Occipital lobe (tissue), 2 donors: ENCODE measurements around the gene MRPL20. TPM values are rescaled to one million over a fixed set of nuclear protein-coding genes. Genes with fewer than 3 reads are reported as not detected.
"Not testable (repeated sequence)": the region's sequence is repeated elsewhere in the genome, so short reads cannot be mapped to it uniquely, and the experiment has no call there.

Experiments used
- DNase-seq: peaks from one replicate; lab custom pipeline; 2025; lab: John Stamatoyannopoulos, UW
- total RNA-seq: library from RNA; depleted of rRNA; stranded (reverse); fragments of >200 nt; gene quantifications from one replicate; pipeline ENCODE4 v1.2.3, GENCODE V29; 2014

The MRPL20 gene
- 50.4 TPM for total RNA-seq

DNA sequence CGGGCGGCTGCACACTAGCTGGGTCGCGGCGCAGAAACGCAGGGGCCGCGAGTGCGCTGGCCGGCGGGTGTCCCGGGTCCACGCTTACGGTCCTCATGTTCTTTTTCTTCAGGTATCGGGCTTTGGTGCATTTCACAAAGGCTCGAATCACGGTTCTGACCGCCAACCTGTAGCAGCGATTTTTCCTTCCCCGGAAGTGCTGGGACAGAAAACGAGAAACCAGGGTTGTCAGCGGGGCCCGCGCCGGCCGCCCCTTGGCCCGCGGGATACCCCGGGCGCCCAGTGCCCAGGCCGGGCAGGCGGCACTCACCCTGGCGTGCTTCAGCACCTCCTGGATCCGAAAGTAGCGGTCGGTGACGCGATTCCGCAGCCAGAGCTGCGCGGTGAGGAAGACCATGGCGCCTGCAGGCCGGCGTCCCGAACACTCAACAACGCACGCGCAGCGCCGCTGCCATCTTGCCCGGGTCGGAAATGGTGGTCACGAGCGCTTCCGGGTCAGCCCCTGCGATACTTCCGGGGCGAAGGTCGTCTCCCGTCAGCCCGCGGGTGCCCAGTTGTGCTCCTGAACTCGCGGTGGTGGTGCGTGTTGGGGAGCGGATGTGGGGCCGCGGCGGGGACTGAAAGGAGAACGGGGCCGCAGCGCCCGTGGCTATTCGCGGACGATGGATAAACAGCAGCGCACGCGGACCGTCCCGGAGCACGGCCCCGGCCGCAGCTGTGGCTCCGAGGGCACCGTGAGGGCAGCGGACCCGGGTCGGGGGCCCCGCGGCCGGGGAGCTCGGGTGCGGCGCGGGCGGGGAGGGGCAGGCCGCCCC is at the start of gene MRPL20:
TSS of gene MRPL20 (minus strand) at position 473 of the 815 bp plus-strand sequence. CDS start at position 397, 76 bp downstream.
- DNase-seq = peak; percentile 84

DNA sequence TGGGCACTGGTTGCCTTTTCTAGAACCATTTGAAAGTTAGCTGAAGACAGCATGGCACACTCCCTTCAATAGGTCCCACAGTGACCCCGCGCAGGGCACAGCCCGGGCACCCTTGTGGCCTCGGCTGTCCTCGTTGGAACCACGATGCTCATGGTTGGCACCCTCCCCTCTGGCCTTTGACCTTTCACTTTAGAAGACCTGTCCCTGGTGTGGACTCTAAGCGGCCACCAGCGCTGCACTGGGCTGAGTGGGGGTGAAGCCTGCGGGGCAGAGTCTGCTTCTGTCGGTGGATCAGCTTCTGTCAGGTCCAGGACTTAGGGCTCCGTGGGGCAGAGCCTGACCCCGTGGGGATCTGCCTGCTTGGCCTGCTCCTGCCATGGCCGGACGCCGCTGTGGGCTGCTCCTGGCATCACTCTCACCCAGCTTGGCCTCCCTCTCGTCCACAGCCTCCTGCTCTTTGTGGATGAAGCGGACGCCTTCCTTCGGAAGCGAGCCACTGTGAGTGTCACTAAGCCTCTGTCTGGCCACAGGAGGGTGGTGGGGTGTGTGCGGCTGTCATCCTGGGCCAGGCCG is 49.7 kb upstream of the MRPL20 start:
- not testable (repeated sequence) for DNase-seq

DNA sequence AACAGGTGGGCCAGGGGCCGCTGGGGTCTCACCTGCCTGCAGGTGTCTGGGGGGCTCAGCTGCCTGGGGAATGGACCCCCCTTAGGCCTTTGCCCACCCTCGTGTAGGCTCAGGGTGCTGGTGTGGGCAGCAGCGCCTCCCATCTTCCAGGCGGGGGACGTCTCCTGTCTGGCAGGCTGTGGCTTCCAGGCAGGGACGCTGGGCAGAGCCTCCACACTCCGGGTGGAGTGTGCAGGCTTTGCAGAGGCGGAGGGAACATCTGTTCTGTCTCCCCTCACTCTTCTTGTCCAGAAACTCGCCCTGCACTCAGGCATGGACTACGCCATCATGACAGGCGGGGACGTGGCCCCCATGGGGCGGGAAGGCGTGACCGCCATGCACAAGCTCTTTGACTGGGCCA is 48.8 kb upstream of the MRPL20 start:
- not testable (repeated sequence) for DNase-seq

DNA sequence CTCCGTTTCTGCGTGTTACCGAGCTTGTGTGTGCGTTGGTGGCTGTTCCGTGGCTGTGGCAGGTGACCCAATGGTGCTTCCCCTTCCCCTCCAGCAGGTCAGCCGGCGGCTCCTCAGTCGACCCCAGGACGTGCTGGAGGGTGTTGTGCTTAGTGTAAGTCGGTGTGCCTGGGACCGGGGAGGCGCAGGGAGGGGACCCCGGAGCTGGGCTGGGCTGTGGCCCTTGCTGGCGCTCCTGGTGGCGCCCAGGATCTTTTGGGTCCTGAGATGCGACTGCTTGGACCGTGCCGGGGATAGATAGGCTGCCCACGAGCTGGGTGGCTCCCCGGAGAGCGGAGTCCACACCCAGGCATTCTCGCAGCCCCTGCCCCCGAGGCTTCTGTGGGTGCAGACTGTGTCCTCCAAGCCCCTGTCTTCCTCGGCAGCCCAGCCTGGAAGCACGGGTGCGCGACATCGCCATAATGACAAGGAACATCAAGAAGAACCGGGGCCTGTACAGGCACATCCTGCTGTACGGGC is 48.3 kb upstream of the MRPL20 start:
- DNase-seq = no peak

DNA sequence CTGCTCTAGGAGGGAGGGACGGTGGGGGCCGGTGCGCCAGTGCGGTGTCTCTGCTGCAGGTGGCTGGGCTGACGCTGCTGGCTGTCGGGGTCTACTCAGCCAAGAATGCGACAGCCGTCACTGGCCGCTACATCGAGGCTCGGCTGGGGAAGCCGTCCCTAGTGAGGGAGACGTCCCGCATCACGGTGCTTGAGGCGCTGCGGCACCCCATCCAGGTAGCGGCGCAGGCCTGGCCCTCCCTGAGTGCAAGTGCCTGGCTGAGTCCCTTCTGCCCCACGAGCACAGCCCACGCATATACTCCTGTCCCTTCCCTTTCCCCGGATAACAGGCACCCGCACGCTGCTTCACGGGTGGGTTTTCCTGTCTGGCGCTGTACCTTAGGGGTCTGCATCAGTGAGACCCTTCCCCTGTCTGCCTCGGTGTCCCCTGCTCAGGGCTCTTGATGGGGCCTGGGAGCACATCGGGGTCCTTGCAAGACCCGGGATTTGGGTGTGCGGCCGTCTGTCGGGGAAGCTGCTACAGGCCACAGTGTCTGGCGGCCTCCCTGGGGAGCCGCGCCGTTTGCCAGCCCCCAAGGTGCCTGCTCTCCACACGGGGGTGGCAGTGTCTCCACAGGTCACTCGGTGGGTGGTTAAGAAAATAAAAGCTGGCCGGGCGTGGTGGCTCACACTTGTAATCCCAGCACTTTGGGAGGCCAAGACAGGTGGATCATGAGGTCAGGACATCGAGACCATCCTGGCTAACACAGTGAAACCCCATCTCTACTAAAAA is 47.4 kb upstream of the MRPL20 start:
- not testable (repeated sequence) for DNase-seq

DNA sequence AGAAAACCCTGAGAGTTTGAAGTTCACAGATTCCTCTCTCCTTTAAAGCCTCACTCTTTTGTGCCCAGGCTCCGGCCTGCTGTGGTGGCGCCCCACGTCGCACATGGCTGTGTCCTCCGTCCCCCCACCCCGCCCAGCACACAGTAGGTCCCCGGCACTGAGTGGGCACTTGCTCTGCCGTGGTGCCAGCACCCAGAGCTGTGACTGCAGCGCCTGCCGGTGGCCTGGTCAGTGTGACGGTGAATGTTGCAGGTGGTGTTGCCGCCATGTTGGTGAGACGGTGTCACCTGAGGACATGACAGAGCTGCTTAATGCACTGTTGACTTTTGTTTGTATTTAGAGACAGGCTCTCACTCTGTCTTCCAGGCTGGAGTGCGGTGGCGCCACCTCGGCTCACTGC is 45.8 kb upstream of the MRPL20 start:
- DNase-seq = no peak

DNA sequence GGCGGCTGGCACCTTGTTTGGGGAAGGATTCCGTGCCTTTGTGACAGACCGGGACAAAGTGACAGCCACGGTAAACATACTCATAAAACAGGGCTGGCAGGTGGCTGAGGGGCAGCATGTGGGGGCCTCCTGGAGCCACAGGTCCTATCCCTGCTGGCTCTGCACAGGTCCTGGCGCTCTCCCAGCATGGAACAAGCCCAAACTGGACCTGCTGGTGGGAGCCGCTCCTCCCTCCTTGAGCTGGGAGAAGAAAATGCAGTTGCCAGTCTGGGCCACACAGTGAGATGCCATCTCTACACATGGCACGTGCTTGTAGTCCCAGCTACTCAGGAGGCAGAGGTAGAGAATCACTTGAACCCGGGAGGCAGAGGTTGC is 45.3 kb upstream of the MRPL20 start:
- not testable (repeated sequence) for DNase-seq

DNA sequence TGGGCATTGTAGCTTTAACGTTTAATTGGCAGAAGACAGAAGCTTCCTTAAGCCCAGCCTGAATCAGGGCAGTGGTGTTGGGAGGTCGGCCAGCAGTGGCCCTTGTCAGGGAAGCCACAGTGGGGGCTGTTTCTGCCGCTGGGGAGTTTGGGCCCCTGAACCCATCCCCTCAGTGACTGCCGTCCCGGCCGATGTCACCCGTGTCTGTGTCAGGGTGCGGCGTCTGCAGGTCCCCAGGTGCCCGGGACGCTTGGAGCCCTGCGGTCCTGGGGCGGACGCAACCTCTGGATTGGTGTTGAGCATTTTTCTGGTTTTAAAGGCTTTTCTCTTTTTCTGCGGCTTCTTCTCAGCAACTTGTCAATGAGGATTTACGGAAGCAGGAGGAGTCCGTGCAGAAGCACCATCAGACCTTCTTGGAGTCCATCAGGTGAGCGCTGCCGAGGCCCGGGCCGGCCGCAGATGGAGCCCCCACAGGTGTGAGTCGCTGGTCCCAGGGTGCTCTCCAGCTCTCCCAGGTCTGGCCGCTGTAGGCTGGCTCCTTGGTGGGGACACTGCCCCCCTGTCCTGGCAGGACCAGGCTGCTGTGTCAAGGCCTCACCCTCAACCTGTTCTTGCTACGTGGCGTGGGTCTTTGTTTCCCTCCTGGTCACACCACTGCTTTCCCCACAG is 44.7 kb upstream of the MRPL20 start:
- no peak for DNase-seq

DNA sequence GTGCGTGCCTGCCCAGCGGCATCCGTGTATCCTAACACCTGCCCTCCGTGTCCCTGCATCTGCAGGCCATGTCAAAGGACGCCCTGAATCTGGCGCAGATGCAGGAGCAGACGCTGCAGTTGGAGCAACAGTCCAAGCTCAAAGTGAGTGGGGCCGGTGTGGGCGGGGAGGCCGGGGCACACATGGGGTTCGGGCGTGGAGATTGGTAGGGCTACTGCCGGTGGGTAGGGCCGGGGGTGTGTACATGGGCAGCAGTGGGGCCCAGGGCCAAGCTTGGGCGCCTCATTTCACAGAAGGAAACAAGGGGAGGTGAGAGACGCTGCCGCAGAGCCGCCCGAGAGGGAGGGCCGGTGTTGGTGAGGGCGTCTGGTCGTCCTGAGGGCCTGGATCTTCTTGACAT is 43.5 kb upstream of the MRPL20 start:
- DNase-seq = not testable (repeated sequence)

DNA sequence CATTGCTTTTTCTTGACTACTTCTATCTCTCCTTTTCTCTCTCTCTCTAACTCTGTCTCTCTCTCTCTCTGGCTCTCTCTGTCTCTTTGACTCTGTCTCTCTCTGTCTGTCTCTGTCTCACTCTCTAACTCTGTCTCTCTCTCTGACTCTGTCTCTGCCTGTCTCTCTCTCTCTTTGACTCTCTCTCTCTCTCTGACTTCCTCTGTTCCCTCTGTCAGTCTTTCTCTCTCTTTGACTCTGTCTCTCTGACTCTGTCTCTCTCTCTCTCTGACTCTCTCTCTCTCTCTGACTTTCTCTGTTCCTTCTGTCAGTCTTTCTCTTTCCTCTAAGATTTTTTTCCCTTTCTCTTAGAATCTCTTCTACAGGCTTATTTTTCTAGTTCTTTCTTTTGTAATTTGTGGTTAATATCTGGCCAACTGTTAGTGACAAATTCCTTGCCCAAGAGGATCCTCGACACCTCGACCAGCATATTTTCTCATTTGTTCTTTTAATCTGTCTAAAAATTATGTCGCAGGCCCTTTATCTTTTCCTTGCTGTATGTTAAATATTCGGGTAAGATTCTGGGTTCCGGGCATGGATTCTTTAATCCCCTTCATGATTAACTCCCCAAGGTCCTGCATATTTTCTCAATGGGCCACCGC is 42.1 kb upstream of the MRPL20 start, which contains the start of gene ATAD3C:
TSS of gene ATAD3C (plus strand) at position 591 of the 641 bp plus-strand sequence. CDS start 995 bp downstream, outside the sequence.
- DNase-seq = no peak

DNA sequence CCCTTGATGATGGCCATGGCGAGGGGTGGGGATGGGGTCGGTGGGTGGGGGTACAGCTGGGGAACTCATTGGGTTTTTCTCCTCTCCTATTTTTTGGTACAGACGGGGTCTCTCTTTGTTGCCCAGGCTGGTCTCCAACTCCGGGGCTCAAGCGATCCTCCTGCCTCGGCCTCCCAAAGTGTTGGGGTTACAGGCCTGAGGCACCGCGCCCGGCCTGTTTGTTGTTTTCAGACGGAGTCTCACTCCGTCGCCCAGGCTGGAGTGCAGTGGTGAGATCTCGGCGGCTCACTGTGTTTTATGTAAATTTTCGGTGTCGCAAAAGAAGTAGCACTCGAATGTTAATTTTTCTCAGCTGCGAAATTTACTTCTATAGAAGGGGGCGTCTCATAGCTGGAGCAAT is 39.5 kb upstream of the MRPL20 start:
- not testable (repeated sequence) for DNase-seq

DNA sequence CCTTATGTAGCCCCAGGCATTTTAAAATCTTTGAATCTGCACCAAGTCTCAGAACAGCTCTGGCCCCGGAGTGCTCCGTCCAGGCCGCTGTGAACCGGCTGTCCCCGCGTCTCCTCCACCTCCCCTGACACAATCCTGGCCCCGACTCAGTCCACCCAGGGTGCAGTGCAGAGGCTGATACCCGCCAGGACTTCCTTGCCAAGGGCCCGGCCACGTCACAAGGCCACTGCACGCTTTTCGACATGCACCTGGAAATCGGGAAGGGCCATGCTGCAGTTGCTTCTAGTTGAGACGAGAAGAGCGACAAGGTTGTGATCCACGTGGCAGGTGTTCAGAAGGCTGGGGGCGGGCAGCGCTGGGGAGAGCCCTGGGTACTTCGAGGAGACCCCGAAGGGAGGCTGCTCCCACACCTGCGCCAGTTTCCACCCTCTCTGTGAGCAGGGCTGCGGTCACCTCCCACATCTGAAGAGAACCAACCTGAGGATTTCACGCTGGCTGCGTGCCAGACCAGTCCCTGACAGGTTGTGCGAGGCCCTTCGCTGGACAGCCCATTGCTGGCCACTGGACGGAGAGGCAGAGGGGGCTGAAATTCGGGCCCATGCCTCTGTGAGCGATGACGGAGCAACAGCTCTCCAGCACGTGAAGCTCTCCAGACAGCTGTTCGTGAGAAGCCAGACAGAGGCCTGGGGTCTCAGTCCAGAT is 35.1 kb upstream of the MRPL20 start:
- no peak for DNase-seq

DNA sequence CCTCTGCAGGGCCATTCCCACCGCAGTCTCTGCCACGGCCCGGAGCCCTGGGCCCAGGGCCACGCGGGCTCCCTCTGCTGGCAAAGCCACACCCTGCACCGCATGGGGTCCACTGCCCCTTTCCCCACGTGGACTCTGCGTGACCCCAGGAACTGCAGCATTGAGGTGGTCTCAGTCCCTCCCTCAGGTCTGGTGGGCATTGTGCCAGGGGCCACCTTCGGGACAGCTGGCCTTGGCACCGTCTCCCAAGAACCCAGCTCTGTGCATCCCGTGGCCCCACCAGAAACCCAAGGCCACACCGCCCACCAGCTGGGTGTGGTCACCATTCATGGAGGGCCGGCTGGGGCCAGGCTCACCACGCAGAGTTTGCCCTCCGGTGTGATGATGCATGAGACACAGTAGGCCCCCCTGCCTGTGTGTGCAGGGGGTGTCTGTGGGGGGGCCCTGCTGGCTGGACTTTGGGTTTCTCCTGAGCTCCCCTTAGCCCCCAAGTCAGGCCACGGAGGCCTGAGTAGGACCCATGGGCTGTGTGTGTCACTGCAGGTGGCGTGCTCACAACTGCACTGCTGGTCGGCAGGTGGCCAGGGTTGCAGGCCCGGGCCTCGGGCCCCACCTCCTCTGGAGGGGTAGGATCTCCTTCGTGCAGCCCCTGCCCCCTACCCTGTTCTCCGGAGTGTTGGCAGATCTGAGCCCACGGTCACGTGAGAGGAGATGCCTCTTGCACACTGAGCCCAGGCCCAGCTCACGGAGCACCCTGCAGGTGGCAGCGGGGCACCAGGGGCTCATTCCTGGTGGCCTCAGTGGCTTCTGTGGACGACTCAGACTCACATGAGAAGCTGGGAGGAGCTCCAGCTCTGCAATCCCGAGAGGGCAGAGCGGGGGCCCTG is 34.2 kb upstream of the MRPL20 start:
- no peak for DNase-seq

DNA sequence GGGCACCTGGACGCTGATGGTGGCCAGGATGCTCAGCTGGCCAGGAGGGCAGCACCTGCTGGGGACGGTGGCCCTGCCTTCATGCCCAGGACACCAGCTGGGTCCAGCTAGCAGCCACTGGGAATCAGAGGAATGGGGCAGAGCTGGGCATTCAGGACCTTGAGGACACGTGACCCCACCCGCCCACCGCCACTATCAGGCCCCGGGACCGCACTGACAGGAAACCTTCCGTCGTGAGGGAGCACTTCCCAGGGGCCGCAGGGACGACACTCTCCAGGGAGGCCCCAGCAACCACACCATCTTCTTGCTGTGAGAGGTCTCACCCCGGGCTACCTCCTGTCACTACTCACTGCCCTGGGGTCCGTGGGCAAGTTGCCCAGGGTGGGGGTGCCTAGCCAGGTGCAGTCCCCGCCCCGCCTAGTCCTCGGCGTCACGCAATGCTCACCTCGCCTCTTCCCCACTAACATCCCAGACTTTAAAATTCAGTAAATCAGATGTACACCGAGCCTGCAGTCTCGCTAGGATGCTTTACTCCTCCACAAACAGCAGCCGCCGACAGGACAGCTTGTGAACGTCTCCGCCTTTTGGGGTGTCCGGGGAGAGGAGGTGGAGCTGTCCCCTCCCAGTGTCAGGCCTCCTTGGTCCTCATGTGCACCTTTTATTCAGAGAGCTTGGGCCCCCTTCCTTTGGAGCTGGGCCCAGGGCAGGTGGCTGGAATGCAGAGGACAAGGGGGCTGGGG is 33.3 kb upstream of the MRPL20 start:
- DNase-seq = no peak

DNA sequence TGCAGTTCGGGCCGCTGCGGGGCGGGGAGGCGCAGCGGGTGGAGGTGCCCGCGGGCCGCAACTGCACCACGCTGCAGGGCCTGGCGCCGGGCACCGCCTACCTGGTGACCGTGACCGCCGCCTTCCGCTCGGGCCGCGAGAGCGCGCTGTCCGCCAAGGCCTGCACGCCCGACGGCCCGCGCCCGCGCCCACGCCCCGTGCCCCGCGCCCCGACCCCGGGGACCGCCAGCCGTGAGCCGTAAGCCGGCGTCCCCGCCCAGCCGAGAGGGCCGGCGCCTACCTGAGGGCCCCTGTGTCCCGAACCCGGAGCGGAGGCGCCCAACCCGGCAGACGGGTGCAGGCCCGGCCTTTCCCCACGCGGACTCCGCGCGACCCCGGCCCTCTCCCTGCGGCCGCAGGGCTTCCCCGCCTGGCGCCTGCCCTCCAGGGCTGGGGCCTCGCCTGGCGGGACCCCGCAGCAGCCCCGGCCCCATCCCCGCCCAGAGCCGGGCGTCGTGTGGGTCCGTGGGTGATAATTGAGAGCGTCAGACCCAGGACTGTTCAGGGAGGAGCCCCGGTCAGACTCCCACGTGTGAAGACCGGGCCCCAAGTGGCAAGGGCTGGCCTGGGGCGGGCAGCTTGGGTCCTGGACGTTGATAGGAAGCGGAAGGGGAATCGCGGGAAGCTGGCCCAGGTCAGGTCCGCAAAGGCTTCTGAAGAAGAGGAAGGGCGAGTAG is 32.6 kb upstream of the MRPL20 start:
- no peak for DNase-seq

DNA sequence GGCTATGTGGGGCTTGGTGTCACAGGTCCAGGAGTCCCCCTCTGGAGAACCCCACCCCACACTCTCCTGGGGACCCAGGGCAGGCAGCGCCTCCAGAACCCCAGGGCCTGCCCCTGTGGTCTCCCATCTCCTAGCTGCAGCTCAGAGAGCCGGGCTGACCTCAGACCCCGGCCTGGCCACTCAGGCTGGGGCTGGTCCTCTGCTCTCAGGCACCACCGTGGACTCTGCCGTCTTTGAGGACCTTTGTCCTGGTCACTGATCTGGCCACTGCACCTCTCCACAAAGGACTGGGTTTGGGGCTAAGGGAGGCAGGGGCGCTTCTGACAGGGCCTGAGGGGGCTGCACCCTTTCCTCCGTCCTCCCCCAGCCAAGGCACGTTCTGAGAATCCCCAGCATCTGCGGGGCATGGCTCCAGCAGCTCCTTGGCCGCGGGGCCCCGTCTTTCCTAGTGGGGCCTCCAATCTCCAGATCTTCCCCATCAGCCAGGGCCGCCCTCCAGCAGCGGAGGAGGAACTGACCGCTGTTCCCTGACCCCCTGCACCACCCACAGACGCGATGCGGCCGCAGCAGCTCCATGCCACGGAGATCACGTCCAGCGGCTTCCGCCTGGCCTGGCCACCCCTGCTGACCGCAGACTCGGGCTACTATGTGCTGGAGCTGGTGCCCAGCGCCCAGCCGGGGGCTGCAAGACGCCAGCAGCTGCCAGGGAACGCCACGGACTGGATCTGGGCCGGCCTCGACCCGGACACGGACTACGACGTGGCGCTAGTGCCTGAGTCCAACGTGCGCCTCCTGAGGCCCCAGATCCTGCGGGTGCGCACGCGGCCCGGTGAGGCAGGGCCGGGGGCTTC is 31.7 kb upstream of the MRPL20 start:
- no peak for DNase-seq

DNA sequence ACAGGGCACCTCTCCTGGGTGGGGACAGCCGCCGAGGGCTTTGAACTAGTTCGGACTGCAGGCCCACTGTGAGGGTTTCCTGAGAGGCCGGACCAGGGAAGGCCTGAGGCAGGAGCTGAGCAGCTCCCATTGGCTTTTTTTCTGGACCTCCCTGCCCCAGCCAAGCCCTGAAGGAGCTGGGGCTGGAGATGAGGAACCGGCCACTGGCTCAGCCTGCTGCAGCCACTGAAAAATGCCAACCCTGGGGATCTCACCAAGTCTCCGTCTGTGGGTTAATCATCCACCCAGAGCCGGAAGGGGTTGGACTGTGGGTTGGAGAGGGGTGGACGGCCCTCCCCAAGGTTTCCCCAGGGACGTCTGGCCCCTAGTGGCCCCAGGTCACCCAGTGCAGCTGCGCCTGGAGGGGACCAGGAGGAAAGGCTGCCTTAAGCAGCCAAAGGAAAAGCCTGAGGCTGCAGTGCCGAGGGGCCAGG is 30.8 kb upstream of the MRPL20 start:
- DNase-seq = no peak
